SU-DHL-6 (cell line): Measurements from ENCODE around the gene BRIP1.

Experiments
- EZH2phosphoT487 ChIP-seq: fragments of 200-600 bp; sonication (generic), shearing (Covaris generic); conservative IDR thresholded peaks from 2 replicates; pipeline ENCODE4 v1.6.1; 2018; ENCODE audit warnings: mild to moderate bottlenecking, antibody characterized with exemption, low read length, moderate library complexity, mixed read lengths
- TF ChIP-seq, protein P1 (sequence below): fragments of 200-600 bp; sonication (generic); IDR thresholded peaks from one replicate; pipeline ENCODE4 v1.5.1; 2017; ENCODE audit warnings: antibody characterized with exemption, mild to moderate bottlenecking, low read length, moderate library complexity; ENCODE audit not compliant: insufficient read depth, poor library complexity, severe bottlenecking

DNA sequence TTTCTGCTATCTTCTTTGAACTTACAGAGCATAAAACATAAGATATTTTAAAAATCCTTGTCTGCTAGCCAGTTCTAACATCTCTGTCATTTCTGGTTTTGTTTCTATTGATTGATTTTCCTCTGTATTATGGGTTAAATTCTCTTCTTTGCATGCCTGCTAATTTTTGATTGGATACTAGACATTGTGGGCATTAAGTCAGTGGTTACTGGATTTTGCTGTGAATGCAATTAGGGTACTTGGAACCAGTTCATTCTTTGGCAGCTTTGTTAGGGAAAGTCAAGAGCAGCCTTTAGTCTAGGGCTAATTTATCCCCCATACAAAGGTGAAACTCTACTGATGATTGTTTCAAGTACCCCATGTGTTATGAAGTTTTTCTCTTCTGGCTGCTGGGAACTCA lies 145.3 kb downstream of the BRIP1 start:
- TF ChIP-seq, protein P1, sequence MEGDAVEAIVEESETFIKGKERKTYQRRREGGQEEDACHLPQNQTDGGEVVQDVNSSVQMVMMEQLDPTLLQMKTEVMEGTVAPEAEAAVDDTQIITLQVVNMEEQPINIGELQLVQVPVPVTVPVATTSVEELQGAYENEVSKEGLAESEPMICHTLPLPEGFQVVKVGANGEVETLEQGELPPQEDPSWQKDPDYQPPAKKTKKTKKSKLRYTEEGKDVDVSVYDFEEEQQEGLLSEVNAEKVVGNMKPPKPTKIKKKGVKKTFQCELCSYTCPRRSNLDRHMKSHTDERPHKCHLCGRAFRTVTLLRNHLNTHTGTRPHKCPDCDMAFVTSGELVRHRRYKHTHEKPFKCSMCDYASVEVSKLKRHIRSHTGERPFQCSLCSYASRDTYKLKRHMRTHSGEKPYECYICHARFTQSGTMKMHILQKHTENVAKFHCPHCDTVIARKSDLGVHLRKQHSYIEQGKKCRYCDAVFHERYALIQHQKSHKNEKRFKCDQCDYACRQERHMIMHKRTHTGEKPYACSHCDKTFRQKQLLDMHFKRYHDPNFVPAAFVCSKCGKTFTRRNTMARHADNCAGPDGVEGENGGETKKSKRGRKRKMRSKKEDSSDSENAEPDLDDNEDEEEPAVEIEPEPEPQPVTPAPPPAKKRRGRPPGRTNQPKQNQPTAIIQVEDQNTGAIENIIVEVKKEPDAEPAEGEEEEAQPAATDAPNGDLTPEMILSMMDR = no peak
- no peak for TF ChIP-seq EZH2phosphoT487
